C1 segment of cervical spinal cord (tissue), 14 donors: ENCODE measurements around the gene PKD2.
"Not testable (repeated sequence)": the region's sequence is repeated elsewhere in the genome, so short reads cannot be mapped to it uniquely, and the experiment has no call there.

Experiments used
- DNase-seq, 14 donors: peaks; one replicate each; lab custom pipeline; 2025; lab: John Stamatoyannopoulos, UW

The PKD2 gene

DNA sequence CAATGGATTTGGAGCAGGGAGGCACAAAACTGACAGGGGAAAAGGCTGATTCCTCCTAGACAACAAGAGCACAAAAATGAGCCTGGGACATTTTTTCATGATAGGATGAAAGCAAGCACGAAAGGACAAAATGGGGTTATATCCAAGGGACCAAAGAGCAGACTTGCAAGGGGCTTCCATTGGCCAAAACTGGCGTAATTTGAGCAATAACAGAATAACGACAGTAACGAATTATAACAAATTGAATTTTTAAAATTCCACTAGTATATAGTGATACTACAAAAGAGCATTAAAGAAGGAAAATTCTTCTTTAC, 21.6 kb upstream of the PKD2 start:
- no peak for DNase-seq

DNA sequence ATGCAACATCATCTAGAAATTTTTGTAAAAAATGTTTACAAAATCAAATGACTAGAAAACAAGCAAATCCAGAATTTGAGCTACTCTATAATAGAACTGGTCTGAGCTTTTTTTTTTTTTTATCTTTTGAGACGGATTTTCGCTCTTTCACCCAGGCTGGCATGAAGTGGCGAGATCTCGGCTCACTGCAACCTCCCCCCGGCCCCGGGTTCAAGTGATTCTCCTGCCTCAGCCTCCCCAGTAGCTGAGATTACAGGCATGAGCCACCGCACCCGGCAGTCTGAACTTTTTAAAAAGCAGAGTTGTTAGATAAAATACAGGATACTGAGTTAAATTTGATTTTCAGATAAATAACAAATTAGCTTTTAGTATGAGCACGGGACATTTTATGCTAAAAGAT, 20.9 kb upstream of the PKD2 start:
- DNase-seq, result no peak

DNA sequence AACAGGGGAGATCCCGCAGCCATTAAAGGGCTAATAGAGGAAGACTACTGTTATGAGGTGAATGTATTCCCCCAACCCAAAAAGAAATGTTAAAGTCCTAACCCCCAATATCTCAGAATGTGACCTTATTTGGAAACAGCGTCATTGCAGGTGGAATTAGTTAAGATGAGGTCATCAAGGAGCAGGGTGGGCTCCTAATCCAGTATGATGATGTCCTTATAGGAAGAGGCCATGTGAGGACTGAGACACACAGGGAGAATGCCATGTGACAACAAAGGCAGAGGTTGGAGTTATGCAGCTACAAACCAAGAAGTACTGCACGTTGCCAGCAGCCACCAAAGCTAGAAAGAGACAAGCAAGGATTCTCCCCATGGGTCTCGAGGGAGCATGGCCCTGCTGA, 17.7 kb upstream of the PKD2 start:
- DNase-seq, result no peak

DNA sequence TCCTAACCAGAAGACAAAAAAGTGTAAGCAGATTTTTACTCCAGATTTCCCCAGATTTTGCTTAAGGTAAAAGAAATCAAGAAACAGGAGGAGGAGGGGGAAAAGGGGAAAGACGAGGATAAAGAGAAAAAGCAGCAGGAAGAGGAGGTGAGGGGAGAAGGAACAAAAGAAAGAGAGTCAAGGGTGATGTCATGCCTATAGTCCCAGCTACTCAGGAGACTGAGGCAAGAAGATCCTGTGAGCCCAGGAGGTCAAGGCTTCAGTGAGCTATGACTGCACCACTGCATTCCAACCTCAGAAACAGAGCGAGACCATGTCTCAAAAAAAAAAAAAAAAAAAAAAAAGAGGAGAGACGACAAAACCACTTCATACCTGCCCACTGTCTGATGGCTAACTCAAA, 12.0 kb upstream of the PKD2 start:
- no peak for DNase-seq

DNA sequence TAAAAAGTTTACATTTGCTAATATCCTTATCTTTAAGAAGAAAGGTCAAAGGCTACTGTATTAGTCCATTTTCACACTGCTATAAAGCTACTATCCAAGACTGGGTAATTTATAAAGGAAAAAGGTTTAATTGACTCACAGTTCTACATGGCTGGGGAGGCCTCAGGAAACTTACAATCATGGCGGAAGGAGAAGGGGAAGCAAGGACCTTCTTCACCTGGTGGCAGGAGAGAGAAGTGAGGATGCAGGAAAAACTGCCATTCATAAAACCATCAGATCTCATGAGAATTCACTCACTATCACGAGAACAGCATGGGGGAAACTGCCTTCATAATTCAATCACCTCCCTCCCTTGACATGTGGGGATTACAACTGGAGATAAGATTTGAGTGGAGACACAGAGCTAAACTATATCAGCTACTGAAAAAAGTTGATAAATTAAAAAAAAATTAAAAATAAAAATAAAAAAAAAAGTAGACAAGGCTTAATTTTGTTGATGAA, 8.2 kb upstream of the PKD2 start:
- DNase-seq, result not testable (repeated sequence)

DNA sequence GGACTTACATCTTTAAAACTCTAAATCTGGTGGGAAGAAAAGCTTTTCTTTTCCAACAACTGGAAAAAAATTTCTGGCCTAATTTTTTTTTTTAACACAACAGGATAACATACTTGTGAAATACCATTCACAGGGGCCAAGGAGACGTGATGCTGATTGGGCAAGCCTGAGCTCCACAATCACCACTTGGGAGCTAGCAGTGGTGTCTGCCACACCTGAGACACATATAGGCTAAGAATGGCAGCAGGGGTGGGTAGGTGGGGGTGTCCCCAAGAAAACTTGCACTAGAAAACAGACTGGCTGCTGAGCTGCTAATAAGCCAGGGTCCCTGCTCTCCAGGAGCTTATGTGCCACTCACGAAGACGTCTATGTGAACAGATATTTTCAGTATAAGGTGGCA, 5.6 kb upstream of the PKD2 start:
- no peak for DNase-seq

DNA sequence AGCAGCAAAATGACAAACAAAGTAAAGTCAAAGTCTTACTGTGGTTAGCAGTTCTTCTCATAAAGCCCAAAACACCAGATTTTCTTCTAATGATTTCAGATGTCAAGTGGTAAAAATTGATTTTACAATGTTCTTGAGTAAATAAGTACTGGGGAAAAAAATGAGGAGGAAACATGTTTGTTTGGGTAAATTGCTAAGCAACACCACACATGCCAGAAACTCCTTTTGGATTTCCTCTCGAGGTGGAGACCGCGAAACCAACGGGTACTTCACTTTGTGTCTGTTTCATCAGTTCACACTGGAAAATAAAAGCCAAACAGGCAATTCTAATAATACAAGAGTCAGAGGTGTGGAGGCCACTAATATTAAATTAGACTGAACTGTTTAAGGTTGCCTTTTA, 4.6 kb upstream of the PKD2 start:
- DNase-seq, result no peak

DNA sequence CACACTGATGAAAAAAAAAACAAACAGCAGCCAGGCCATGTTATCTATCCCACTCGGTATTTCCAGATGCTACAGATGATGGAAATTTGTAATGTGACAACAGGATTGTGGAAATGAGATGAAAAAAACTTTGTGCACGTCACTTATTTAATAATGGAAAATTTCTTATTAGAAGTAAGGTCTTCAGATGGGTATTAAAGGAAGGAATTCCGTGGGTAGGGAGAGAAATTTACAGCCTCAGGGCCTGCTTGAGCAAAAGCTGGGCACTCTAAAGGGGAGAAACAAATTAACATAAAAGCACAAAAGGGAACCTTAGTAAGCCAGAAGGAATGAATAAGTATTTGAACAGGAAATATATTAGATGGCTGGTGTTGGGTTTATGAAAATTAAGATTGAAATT, 4.2 kb upstream of the PKD2 start:
- DNase-seq, result no peak

DNA sequence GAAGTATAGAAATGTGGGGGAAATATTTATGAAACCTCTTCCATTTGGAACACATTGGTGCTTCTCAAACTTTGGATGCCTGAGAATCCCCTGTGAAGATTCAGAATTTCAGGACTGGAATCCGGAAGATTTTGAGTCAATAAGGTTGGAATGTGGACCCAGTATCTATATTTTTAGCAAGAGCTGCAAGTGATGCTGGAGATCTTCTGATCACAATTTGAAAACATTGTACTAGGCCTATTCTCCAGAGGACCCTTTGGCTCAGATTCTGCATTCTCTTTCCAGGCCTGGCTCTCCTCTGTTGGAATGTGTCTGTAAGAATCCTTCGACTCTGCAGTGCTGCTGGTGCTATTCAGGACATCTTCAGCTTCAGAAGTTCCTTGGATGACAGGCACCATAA, 2.4 kb upstream of the PKD2 start:
- DNase-seq, result no peak

DNA sequence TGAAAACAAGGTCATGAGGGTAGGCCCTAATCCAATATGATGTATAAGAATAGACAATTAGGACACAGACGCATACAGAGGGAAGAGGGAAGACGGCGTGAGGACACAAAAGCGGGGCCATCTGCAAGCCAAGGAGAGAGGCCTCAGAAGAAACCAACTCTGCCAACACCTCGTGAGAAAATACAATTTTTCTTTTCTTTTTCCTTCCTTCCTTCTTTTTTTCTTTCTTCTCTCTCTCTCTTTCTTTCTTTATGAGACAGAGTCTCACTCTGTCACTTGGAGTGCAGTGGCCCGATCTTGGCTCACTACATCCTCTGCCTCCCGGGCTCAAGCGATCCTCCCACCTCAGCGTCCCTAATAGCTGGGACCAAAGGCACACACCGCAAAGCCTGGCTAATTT, 1.5 kb upstream of the PKD2 start:
- DNase-seq, result no peak

DNA sequence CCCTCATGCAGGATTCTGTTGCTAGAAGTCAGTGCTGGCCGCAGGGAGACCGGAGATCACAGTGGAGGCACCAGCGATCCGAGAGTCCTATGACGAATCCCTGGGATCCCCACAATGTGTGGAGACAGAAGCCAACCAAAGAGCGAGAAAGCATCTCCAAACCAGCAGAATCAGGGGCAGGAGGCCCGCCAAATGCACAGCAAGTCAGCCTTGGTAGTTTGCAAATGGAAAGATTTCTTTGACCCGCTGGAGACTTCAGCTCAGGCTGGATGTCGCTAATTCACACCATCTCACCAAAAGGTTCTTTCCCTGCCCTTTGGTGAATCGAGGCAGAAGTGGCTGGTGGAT, 505 bp upstream of the PKD2 start:
- peak in 4 of 14 donors; percentile 45 to 58 (median 54) for DNase-seq

DNA sequence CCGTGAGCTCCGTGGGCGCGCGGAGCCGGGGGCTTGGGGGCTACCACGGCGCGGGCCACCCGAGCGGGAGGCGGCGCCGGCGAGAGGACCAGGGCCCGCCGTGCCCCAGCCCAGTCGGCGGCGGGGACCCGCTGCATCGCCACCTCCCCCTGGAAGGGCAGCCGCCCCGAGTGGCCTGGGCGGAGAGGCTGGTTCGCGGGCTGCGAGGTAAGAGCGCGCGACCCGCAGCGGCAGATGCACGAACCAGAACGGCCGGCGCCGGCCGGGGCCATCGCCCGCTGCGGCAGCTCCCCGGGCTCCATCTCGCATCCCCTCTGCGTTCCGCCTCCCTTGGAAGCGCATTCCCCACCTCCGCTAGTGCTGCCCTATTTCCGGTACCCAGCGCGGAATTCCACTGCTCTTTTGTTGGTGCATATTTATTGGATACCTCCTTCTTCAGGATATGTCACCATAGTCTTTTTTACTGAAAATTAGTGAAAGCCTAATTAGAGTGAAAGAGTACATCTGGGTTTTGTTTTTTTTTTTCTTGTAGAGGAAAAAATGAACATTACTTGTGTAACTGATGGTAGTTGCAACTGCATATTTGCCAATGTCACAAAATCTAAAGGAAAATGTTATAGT, 797 bp downstream of the PKD2 start:
- DNase-seq, result peak in 8 of 14 donors; percentile 10 to 65 (median 48)

DNA sequence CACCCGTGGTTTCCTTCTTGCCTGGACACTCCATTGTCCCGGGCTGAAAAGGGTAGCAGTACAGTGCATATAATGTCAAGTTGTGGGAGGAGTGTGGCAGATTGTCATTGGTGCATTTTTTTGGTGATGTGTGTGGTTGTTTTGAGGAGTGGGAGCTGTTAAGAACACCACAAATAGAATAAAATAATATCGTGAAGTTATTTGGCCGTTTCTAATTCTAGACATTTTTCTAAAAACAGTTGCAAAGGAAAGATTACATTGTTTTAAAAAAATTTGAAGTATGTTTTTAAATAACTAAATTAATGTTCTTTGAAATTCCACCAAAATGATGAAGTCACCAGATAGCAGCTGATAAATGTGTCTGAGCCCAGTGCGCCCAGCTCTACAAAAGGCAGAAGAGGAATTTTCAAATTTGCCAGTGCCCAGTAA, 1.3 kb downstream of the PKD2 start:
- peak in 1 of 14 donors; percentile 40 for DNase-seq

DNA sequence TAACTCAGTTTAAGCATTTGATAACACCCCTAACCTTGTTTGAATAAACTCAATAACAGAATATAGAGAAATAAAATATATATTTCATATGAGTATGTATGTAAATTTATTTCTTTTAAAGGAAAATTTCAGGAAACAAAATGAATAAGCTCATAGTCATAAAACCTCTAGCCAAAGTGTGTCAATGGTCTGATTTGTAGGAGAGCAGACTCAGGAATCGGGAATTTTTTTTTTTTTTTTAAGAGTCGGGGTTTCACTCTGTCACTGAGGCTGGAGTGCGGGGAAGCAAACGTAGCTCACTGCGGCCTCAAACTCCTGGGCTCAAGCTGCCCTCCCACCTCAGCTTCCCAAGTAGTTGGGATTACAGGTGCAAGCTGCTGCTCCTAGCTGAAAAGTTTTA, 2.4 kb downstream of the PKD2 start:
- DNase-seq, result no peak

DNA sequence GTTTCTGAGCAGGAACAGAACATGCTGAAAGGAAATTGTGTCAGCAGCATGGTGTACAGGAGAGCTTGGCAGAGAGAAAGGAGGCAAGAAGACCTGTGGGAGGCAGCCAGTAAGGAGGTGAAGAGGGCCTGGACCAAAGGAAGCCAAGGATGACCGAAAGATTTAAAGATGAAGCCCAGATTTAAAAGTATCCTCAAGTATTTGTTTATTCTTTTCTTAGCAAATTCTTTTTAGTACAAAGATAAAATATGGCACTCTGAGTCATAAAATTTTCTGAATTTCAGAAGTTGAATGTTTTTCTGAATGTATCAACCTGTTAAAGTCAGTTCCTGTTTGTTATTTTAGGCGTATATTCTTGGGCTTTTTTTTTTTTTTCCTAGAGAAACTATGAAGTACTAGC, 3.5 kb downstream of the PKD2 start:
- no peak for DNase-seq

DNA sequence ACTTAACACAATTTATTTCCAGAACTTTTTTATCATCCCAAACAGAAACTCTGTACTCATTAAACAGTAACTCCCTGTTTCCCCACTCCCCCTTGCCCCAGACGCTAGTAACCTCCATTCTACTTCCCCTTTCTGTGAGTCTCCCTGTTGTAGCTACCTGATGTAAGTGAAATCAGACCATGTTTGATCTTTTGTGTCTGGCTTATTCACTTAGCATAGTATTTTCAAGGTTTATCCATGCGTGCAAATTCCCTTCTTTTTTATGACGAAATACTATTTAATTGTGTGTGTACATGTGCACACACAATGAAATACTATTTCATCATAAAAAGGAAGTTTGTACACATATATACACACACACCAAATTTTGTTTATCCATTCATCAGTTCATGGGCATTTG, 5.2 kb downstream of the PKD2 start:
- DNase-seq, result no peak

DNA sequence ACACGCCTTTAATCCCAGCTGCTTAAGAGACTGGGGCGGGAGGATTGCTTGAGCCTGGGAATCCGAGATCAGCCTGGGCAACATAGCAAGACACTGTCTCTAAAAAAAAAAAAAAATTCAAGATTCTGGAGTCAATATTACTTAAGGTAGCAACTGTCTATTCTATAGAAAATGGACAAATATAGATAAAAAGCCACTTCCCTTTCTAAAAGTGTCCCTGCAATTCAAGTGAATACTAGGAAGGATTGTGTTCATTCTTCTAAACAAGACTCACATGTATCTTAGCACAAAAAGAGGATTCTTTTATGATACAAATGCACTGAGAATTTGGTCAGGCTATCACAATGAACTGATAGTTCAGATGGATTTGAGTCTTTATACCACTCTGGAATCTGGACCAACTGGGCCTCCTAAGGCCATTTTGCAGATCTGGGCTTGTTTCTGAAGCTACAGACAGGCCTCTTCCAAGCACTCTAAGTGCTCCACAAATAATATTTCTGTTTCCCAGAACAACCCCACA, 7.0 kb downstream of the PKD2 start:
- no peak for DNase-seq

DNA sequence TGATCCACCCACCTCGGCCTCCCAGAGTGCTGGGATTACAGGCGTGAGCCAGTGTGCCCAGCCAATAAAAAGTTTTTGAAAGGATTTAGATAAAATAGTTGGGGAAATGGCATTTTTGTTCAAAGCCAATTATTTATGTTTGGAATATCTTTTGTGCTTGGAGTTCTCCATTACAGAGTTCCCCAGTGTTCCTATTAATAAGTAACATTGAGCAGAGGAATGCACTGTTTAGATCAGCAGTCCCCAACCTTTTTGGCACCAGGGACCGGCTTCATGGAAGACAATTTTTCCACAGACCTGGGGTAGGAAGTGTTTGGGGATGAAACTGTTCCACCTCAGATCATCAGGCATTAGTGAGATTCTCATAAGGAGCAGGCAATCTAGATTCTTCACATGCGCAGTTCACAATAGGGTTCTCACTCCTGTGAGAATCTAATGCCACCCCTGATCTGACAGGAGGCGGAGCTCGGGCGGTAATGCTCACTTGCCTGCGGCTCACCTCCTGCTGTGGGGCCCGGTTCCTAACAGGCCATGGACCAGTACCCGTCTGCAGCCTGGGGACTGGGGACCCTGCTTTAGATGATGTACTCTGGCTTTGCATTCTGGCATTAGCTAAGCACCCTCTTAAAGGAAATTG, 8.3 kb downstream of the PKD2 start:
- no peak for DNase-seq

DNA sequence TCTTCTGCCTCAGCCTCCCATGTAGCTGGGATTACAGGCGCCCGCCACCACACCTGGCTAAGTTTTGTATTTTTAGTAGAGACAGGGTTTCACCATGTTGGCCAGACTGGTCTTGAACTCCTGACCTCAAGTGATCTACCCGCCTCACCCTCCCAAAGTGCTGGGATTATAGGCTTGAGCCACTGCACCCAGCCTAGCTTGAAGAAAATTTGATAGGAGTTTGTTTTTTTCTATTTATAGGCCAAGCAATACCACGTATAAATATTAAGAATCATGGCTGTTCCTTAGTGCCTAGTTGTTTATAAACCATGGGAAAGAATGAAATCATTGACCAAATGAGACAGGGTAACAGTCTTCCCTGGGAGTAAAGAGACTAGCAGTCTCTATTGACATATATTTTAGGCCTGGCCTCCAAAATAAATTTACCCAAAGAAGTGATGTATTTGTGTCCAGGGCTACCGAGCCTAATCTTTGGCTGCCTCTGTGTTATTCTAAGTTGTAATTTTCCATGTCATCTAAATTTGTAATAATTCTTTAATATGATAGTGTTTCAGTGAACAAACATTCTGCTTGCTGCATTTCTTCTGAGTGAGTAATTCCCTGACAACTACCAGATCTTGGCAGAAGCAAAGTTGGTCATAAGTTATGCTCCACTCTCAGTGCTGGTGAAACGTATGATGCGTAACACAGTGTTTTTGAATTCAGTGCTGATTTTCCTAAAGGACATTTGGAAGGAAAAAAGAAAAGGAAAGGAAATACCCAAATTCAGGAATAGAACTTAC, 10.3 kb downstream of the PKD2 start:
- no peak for DNase-seq

DNA sequence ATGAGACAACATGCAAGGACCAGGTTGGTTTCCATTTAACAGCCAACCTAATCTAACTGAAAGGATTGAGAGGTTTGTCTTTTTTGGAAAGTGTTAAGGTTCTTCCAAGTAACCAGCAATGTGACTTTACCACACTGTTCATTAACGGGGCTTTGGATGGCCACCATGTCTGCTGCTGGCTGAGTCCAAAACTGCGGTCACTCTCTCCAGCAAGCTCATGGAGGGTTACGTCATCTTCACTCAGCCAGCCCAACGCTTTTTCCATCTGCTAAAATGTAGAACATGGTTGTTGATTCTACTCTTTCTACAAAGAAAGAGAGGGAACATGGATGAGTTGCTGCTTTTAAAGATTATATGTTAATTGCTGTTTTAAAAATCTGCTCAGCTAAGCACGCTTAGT, 11.0 kb downstream of the PKD2 start:
- peak in 1 of 14 donors; percentile 42 for DNase-seq

DNA sequence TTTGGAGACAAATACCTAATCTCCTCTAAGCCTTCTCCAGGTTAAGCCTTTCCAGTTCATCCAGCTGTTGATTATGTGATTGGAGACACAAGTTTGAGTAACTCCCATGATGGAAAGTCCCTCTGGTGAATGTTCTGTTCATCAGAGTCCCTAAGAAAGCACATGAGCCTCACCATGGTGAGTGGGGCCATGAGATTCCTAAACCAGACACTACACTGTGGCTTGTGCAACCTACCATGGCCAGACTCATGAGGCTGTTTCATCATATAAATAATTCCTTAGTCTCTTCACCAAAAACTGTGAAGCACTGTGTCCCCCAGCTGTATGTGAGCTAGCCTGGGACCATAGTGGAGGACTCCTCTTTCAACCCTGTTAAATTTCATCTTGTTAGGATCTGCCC, 14.4 kb downstream of the PKD2 start:
- DNase-seq, result no peak

DNA sequence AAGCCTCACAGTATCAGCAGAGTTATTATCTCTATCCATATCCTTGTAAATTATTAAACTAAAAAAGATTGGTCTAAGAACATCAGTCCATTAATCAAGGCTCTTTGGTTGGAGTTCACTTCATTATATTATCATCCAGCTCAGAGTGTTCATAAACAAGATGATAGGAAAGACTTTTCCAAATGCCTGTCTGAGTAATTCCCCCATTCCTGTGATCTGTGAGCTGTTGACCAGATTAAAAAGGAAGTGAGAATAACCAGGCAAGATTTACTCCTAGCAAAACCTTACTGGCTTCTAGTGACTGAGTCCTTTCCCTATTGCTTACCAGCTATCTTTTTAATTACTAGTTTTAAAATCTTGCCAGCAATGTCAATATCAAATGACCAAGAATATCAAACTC, 14.9 kb downstream of the PKD2 start:
- no peak for DNase-seq
